RWPE1 (cell line): Measurements from ENCODE around the gene CNTNAP1.

ENCODE experiments used
- CTCF ChIA-PET: fragments of 350-600 bp; sonication (Branson Sonifier 250); formaldehyde crosslinking; extraction: SDS; loops from one replicate; lab custom pipeline; 2021; lab: Yijun Ruan, JAX
- POLR2A ChIA-PET: fragments of 400-600 bp; formaldehyde crosslinking; extraction: SDS; loops from one replicate; lab custom pipeline; 2020; ENCODE audit warnings: antibody characterized with exemption; ENCODE audit not compliant: low non-redundant PET; lab: Yijun Ruan, JAX
- DNase-seq: peaks from one replicate; pipeline ENCODE4 v3.0.0; 2012; ENCODE audit warnings: low spot score
- H3K27ac ChIP-seq: fragments of 450-650 bp; 2 replicates; pipeline ENCODE4 v1.5.1; 2017
- CTCF ChIP-seq: fragments of 450-650 bp; conservative IDR thresholded peaks from 2 replicates; pipeline ENCODE4 v1.5.1; 2017; ENCODE audit warnings: low read depth, mild to moderate bottlenecking

The CNTNAP1 gene

GRCh38 chr17:42675348-42675964, 6.9 kb upstream of the CNTNAP1 start:
- no peak for TF ChIP-seq CTCF
- peak overlapping the region; percentile 99 for H3K27ac ChIP-seq
- POLR2A ChIA-PET = interaction anchor here (0.6 to 1.6 kb wide), 2 partner anchors 16 to 638 kb away, joined by 3 to 5 read pairs; partner anchors contain the start of gene TUBG2
- CTCF ChIA-PET = interaction anchor here (0.6 to 5.7 kb wide), 4 partner anchors 12 to 380 kb away, joined by 3 to 22 read pairs (median 3); no protein-coding TSS in a partner anchor
- no peak for DNase-seq

GRCh38 chr17:42675965-42676423, 6.3 kb upstream of the CNTNAP1 start:
- ChIA-PET CTCF (interaction anchor here (0.7 to 5.7 kb wide), 4 partner anchors 12 to 380 kb away, joined by 3 to 22 read pairs (median 3); no protein-coding TSS in a partner anchor), POLR2A (interaction anchor here (0.6 to 1.6 kb wide), 2 partner anchors 17 to 639 kb away, joined by 3 to 5 read pairs; partner anchors contain the start of gene TUBG2)
- TF ChIP-seq CTCF = no peak
- peak overlapping the region; percentile 99 for H3K27ac ChIP-seq
- DNase-seq = no peak

- no peak for DNase-seq
- TF ChIP-seq CTCF = no peak
- peak within 1 kb of the TSS; percentile 99 for H3K27ac ChIP-seq
- ChIA-PET CTCF (interaction anchor here (0.7 to 5.7 kb wide), 3 partner anchors 47 to 98 kb away, joined by 3 to 22 read pairs (median 5); no protein-coding TSS in a partner anchor), POLR2A (interaction anchor here (0.6 to 1.6 kb wide), 4 partner anchors 9 to 157 kb away, joined by 3 to 5 read pairs (median 3); partner anchors contain the start of gene TUBG2)
Observed at GRCh38 chr17:42676424-42677011, 5.8 kb upstream of the CNTNAP1 start, which contains the start of gene PLEKHH3. PLEKHH3 (minus strand) TSS chr17:42676994; CDS start chr17:42676563, 431 bp downstream.

GRCh38 chr17:42677012-42677857, 5.1 kb upstream of the CNTNAP1 start:
- TF ChIP-seq CTCF = no peak
- ChIA-PET CTCF (interaction anchor here (0.6 to 5.7 kb wide), 3 partner anchors 69 to 266 kb away, joined by 4 to 22 read pairs (median 5); no protein-coding TSS in a partner anchor), POLR2A (interaction anchor here (0.5 to 1.6 kb wide), 6 partner anchors 10 to 156 kb away, joined by 3 to 5 read pairs (median 3); partner anchors contain the start of genes TUBG1 and TUBG2)
- H3K27ac ChIP-seq = peak overlapping the region; percentile 99
- peak; percentile 99 for DNase-seq

- peak; percentile 90 for DNase-seq
- ChIA-PET CTCF (interaction anchor here (0.5 to 3.1 kb wide), 3 partner anchors 60 to 227 kb away, joined by 4 to 37 read pairs (median 18); no protein-coding TSS in a partner anchor), POLR2A (interaction anchor here (0.6 to 0.9 kb wide), 2 partner anchors 10 to 68 kb away, joined by 3 read pairs; partner anchors contain the start of gene TUBG1)
- no peak for TF ChIP-seq CTCF
- peak overlapping the region; percentile 99 for H3K27ac ChIP-seq
Observed at GRCh38 chr17:42677921-42678781, 4.2 kb upstream of the CNTNAP1 start.
